HCEC 1CT (cell line): ENCODE data around the gene SMIM44.
"Not testable (repeated sequence)": the region's sequence is repeated elsewhere in the genome, so short reads cannot be mapped to it uniquely, and the experiment has no call there.

Experiments
- DNase-seq: peaks from one replicate; pipeline ENCODE4 v3.0.0-alpha.2; 2017

Gene SMIM44

GRCh38 chr19:3516675-3517207 is 33.5 kb upstream of the SMIM44 start:
- no peak for DNase-seq

- no peak for DNase-seq
Observed at GRCh38 chr19:3515891-3516422, 32.7 kb upstream of the SMIM44 start.

GRCh38 chr19:3514930-3515329 is 31.7 kb upstream of the SMIM44 start:
- peak; percentile 39 for DNase-seq

GRCh38 chr19:3513229-3514140 is 30.2 kb upstream of the SMIM44 start:
- no peak for DNase-seq

- no peak for DNase-seq
Observed at GRCh38 chr19:3512562-3513228, 29.5 kb upstream of the SMIM44 start.

- no peak for DNase-seq
Observed at GRCh38 chr19:3511506-3512251, 28.4 kb upstream of the SMIM44 start.

- no peak for DNase-seq
Observed at GRCh38 chr19:3510727-3511126, 27.5 kb upstream of the SMIM44 start.

GRCh38 chr19:3509566-3509989 is 26.3 kb upstream of the SMIM44 start:
- peak; percentile 40 for DNase-seq

GRCh38 chr19:3508771-3509535 is 25.7 kb upstream of the SMIM44 start:
- DNase-seq: no peak

GRCh38 chr19:3508121-3508661 is 24.9 kb upstream of the SMIM44 start:
- not testable (repeated sequence) for DNase-seq

GRCh38 chr19:3507371-3508120 is 24.3 kb upstream of the SMIM44 start:
- DNase-seq: no peak

- DNase-seq: no peak
Observed at GRCh38 chr19:3506384-3507340, 23.4 kb upstream of the SMIM44 start.

GRCh38 chr19:3505598-3506383 is 22.6 kb upstream of the SMIM44 start, which contains the start of gene FZR1:
Gene FZR1 (plus strand): TSS chr19:3506311. CDS start chr19:3522990, 16,679 bp downstream.
- DNase-seq: peak; percentile 96

GRCh38 chr19:3504735-3505134 is 21.5 kb upstream of the SMIM44 start:
- DNase-seq: no peak

GRCh38 chr19:3503036-3503572 is 19.9 kb upstream of the SMIM44 start:
- peak; percentile 49 for DNase-seq

GRCh38 chr19:3501780-3502179 is 18.5 kb upstream of the SMIM44 start:
- DNase-seq: no peak

- DNase-seq: peak; percentile 94
Observed at GRCh38 chr19:3500429-3501101, 17.3 kb upstream of the SMIM44 start, which contains the start of gene DOHH. Gene DOHH (minus strand): TSS chr19:3500674. CDS start chr19:3496814, 3,860 bp downstream.
